NCI-H510A (cell line): ENCODE measurements around the gene OR13H1.
"Not testable (repeated sequence)": the region's sequence is repeated elsewhere in the genome, so short reads cannot be mapped to it uniquely, and the experiment has no call there.

Experiments
- DNase-seq: peaks from one replicate; lab custom pipeline; 2025; lab: John Stamatoyannopoulos, UW

OR13H1 gene

GRCh38 chrX:131543774-131544173 is at the start of gene OR13H1:
Gene OR13H1 (plus strand): TSS chrX:131544074. CDS start chrX:131544074, 0 bp downstream.
- DNase-seq: no peak

GRCh38 chrX:131501556-131501955 is 42.3 kb upstream of the OR13H1 start:
- not testable (repeated sequence) for DNase-seq

GRCh38 chrX:131513159-131513914 is 30.5 kb upstream of the OR13H1 start:
- no peak for DNase-seq

- DNase-seq: no peak
These were observed 22.1 kb upstream of the OR13H1 start for GRCh38 chrX:131521824-131522223.

GRCh38 chrX:131544218-131544617 is 344 bp downstream of the OR13H1 start:
- no peak for DNase-seq

- no peak for DNase-seq
These were observed 5.1 kb downstream of the OR13H1 start for GRCh38 chrX:131549011-131549410.

- DNase-seq: not testable (repeated sequence)
These were observed 8.6 kb downstream of the OR13H1 start for GRCh38 chrX:131552453-131552852.

- no peak for DNase-seq
These were observed 14.7 kb downstream of the OR13H1 start for GRCh38 chrX:131558562-131558961.

- DNase-seq: no peak
These were observed 20.8 kb downstream of the OR13H1 start for GRCh38 chrX:131564553-131565229.

GRCh38 chrX:131565909-131566308 is 22.0 kb downstream of the OR13H1 start:
- no peak for DNase-seq

- no peak for DNase-seq
These were observed 27.5 kb downstream of the OR13H1 start for GRCh38 chrX:131571348-131571747.

GRCh38 chrX:131572372-131573014 is 28.6 kb downstream of the OR13H1 start:
- DNase-seq: no peak

- DNase-seq: no peak
These were observed 33.5 kb downstream of the OR13H1 start for GRCh38 chrX:131577413-131577812.

- DNase-seq: no peak
These were observed 34.3 kb downstream of the OR13H1 start for GRCh38 chrX:131577999-131578734.

GRCh38 chrX:131578735-131579367 is 35.0 kb downstream of the OR13H1 start:
- DNase-seq: peak; percentile 26

GRCh38 chrX:131588995-131589394 is 45.1 kb downstream of the OR13H1 start:
- DNase-seq: no peak
